RPMI7951 (cell line): ENCODE results near the gene GOLGA8N. TPM values are rescaled to one million over a fixed set of nuclear protein-coding genes. Genes with fewer than 3 reads are reported as not detected.
A peak's percentile ranks its signal among the peaks of the same experiment; 100 is the strongest.
"Not testable (repeated sequence)": the region's sequence is repeated elsewhere in the genome, so short reads cannot be mapped to it uniquely, and the experiment has no call there.

ENCODE experiments used
- DNase-seq: peaks from one replicate; pipeline ENCODE4 v3.0.0-alpha.2; 2012; ENCODE audit warnings: low read depth
- total RNA-seq: library from RNA; depleted of rRNA; stranded (reverse); fragments of >200 nt; shearing (Covaris generic); gene quantifications from 2 replicates; pipeline ENCODE4 v1.2.3, GENCODE V29; 2014; rRNA removed

GOLGA8N gene
- 0.49 and 0.72 TPM in 2 replicates for total RNA-seq

DNA sequence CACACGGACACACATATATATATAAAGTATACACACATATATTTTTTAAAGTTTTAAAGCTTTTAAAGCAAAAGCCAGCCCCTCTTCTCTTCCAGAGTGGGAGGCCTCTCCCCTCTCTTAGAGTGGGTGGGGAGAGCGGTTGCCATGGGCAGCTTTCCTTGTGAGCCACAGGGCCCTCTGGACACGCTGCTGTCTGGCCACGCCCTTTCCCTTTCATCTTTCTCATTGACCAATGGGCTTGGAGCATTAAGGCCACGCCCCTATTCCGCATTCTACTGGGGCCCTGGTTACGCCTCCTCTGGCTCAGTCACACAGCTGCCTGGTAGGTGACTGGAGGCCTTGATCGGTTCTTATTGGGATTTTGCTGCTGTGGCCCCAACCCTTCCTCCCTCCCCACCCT is at the start of gene GOLGA8N:
Gene GOLGA8N, plus strand, starts transcription at position 306 of the 400 bp plus-strand sequence.
- DNase-seq, result not testable (repeated sequence)

- not testable (repeated sequence) for DNase-seq
These were observed 49.8 kb upstream of the GOLGA8N start for GRCh38 chr15:32543456-32543855.

- DNase-seq, result not testable (repeated sequence)
These were observed 48.1 kb upstream of the GOLGA8N start for GRCh38 chr15:32545129-32545528.

DNA sequence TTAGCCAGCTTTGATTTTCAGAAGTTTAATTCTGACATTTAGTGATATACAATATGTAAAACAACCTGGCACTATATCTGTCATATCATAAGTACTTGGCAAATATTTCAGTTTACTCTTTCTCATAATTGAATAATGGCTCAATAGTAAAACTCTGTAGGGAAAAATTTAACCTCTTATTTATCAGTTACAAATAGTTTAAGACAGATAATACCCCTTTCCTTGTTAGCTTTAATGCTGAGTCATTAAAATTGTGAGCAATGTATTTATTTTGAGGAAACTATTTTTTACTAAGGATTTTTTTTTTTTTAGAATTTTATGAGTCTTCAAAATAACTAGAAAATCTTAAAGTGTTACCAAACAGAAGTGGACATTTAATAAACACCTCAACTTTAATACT is 38.7 kb upstream of the GOLGA8N start:
- DNase-seq, result not testable (repeated sequence)

- not testable (repeated sequence) for DNase-seq
These were observed 31.1 kb upstream of the GOLGA8N start for GRCh38 chr15:32562198-32562597.

- not testable (repeated sequence) for DNase-seq
These were observed 24.3 kb upstream of the GOLGA8N start for GRCh38 chr15:32568988-32569387.

GRCh38 chr15:32578482-32578881 is 14.8 kb upstream of the GOLGA8N start:
- DNase-seq, result not testable (repeated sequence)

- DNase-seq, result not testable (repeated sequence)
These were observed 7.4 kb upstream of the GOLGA8N start for GRCh38 chr15:32585844-32586243.

GRCh38 chr15:32609518-32609917 is 16.3 kb downstream of the GOLGA8N start:
- DNase-seq, result not testable (repeated sequence)

GRCh38 chr15:32610719-32611118 is 17.5 kb downstream of the GOLGA8N start:
- peak; percentile 54 for DNase-seq

DNA sequence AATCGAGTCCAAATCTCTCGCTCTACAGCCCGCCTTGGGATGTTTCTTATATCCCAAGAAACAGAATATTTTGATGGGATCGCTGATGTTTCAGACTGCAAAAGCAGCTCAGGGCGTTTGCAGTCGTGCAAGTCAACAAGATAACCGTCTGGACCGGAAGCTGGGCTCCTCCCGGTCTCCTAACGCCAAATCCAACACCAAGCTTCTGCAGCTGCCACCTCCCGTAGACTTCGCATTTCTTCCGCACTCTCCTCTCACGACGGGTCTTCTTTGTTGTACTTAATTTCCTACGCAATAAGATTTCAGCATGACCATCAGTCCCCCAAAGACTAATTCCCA is 21.4 kb downstream of the GOLGA8N start:
- DNase-seq, result not testable (repeated sequence)

DNA sequence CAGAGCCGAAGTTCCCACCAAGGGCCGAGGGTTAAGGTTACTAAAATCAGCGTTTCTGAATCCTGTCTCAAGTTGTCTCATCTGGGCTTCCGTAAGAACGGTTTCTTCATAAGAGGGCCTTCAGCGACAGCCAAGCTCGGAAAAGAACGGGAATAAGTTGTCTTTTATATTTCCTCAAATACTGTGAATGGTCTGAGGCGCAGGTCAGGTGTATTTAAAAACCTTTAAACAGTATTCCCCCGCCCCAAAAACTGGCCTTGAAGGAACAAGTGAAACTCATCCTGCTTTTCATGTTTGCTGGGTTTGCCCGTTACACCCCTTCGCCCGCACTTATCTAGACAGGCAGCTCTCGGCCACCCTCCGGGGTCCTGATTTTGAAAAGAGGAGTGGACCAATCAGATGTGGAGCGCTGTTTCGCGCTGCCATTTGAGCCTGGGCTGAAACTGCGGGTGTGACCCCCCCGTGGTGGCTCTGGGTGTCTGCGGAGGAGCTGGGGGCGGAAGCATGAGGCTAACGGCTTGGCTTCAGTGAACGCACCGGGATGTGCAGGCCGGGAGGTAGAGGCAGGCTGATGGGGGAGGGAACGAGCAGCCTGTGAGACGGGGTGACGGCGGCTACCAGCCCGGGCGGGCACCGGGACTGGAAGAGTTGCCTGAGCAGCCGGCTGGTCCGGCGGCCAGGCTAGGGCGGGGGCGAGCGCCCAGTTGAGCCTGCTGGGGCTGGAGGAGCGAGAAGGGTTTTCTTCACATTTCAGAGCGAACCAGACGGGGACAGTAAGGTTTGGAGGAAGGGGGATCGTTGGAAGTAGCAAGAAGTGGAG is 22.0 kb downstream of the GOLGA8N start, which contains the start of gene ARHGAP11A:
Gene ARHGAP11A, plus strand, starts transcription at position 454 of the 820 bp plus-strand sequence. CDS start 708 bp downstream, outside the sequence.
- DNase-seq, result peak; percentile 88

- DNase-seq, result peak; percentile 33
These were observed 22.7 kb downstream of the GOLGA8N start for GRCh38 chr15:32615871-32616426.

DNA sequence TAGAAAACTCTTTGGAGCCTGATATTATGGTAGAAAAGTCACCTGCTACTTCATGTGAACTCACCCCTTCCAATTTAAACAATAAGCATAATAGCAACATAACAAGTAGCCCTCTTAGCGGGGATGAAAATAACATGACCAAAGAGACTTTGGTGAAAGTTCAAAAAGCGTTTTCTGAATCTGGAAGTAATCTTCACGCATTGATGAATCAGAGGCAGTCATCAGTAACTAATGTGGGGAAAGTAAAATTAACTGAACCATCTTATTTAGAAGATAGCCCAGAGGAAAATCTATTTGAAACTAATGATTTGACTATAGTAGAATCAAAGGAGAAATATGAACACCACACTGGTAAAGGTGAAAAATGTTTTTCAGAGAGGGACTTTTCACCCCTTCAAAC is 43.2 kb downstream of the GOLGA8N start:
- DNase-seq, result no peak

DNA sequence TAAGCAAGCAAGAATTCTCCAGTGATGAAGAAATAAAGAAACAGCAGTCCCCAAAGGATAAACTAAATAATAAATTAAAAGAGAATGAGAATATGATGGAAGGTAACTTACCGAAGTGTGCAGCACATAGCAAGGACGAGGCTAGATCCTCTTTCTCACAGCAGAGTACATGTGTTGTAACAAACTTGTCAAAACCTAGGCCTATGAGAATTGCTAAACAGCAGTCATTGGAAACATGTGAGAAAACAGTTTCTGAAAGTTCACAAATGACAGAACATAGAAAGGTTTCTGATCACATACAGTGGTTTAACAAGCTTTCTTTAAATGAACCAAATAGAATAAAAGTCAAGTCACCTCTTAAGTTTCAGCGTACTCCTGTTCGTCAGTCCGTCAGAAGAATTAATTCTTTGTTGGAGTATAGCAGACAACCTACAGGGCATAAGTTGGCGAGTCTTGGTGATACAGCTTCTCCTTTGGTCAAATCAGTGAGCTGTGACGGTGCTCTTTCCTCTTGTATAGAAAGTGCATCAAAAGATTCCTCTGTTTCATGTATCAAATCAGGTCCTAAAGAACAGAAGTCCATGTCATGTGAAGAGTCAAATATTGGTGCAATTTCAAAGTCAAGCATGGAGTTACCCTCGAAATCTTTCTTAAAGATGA is 43.8 kb downstream of the GOLGA8N start:
- no peak for DNase-seq

GRCh38 chr15:32637704-32638103 is 44.4 kb downstream of the GOLGA8N start:
- DNase-seq, result no peak

DNA sequence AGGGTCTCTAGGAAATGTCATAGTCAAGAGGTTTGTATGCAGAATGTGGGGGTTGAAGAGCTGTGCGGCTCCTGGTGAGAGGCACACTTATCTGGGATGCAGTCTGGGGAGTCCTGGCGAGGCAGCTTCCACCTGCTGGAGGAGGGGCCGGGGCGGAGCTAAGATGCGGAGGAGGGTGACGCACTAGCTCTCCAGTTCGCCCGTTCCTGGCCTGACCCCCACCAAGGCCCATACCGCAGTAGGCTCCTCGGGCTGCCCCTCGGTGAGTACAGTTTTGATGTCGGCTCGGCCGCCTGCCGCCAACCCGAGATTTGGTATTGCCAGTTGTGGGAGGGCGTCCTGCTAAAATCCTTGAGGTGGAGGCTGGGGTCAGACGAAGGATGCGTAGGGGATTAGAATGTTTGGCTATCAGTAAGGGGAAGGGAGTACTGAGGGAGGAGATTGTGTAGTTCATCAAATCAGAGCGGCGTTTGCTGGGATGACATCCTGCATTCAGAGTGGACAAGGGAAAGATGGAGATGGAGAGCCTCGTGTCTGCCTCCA is 48.3 kb downstream of the GOLGA8N start, which contains the start of gene SCG5:
Gene SCG5, plus strand, starts transcription at position 194 of the 543 bp plus-strand sequence. CDS start 1,883 bp downstream, outside the sequence.
- no peak for DNase-seq

GRCh38 chr15:32642667-32643435 is 49.6 kb downstream of the GOLGA8N start:
- no peak for DNase-seq

DNA sequence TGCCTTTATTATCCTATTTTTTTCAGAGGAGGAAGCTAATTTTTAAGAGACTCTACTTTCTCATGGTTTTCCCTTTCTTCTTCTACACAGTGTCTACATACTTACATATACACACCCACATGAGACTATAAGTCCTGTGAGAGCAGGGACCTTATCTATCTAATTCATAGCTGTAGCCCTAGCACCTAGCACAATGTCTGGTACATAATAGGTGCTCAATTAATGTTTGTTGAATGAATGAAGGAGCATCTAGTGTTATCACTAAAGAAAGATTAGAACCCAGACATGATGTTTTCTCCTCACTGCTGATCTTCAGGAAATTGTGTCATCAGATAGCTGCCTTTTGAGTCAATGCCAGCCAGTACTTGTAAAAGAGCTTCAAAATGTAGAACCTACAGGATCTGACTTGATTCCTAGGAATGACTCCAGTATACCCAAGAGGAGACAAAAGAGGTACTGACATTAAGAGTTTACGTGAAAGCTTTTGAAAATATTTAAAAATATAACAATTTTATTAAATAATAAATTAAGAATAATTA is 50.7 kb downstream of the GOLGA8N start:
- no peak for DNase-seq

DNA sequence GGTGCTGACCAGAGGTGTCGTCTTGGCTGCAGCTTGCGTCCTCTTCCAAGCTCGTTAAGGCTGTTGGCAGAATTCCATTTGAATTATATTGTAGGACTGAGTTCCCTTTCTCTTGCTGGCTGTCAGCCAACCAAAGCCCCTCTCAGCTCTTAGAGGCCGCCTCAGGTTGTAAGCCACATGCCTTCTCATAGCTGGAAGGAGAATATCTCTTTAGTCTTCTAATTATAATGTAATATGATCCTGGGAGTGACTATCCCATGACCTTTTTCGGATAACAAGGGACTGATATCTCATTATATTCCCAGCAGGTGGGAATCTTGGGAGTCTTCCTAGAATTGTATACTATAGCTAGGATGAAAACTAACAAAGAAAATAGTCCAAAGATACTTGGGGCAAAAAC is 53.0 kb downstream of the GOLGA8N start:
- DNase-seq, result no peak

GRCh38 chr15:32649342-32649741 is 56.1 kb downstream of the GOLGA8N start:
- DNase-seq, result no peak
